HepG2 (cell line): Measurements from ENCODE around the gene LIMD2. TPM values are rescaled to one million over a fixed set of nuclear protein-coding genes. Genes with fewer than 3 reads are reported as not detected.

ENCODE experiments used
- ATAC-seq: fragments of 200-7000 bp; cut with Tn5 transposase; 3 replicates; pipeline ENCODE4 v1.9.1; 2020; ENCODE audit warnings: mild to moderate bottlenecking, moderate library complexity
- BruUV-seq: library from RNA; stranded (reverse); fragments of 400-500 nt; replicated peaks from 2 replicates; lab custom pipeline; 2021; lab: Mats Ljungman, UMichigan
- CTCF ChIA-PET: fragments of 300-600 bp; formaldehyde crosslinking; extraction: SDS; loops from one replicate; lab custom pipeline; 2021; ENCODE audit warnings: low total read pairs, inconsistent platforms, low intra/inter-chr PET ratio; lab: Yijun Ruan, JAX
- POLR2A ChIA-PET: fragments of 350-600 bp; sonication (Branson Sonifier 250); formaldehyde crosslinking; loops from one replicate; lab custom pipeline; 2020; ENCODE audit warnings: antibody characterized with exemption, inconsistent platforms; lab: Yijun Ruan, JAX
- DNase-seq: peaks from one replicate; pipeline ENCODE4 v3.0.0-alpha.2; 2015; ENCODE audit warnings: low spot score
- FAIRE-seq: peaks from 3 replicates; lab custom pipeline; 2011; peaks lifted over from hg19 to GRCh38; lab: Jason Lieb, UNC
- H2AFZ ChIP-seq: one replicate; pipeline ENCODE4 v1.6.1; 2011; ENCODE audit warnings: low read length, inconsistent platforms
- H3K27ac ChIP-seq: fragments of 300-600 bp; 3 replicates; pipeline ENCODE4 v1.8.0; 2011; ENCODE audit warnings: mixed run types, mild to moderate bottlenecking, mixed read lengths, low read length, inconsistent platforms; ENCODE audit not compliant: insufficient read depth; ENCODE audit errors: extremely low read length
- H3K27me3 ChIP-seq, 2 experiments: fragments of 200-600 bp in 1 of 2; 2 replicates in 1 of 2; 3 replicates in 1 of 2; pipeline versions ENCODE4 v1.6.0 to v1.8.0; 2011; ENCODE audit warnings: low read length in 2 of 2, mild to moderate bottlenecking in 2 of 2, moderate library complexity in 2 of 2, inconsistent platforms in 1 of 2; ENCODE audit not compliant: insufficient read depth in 2 of 2, control insufficient read depth in 1 of 2
- H3K36me3 ChIP-seq, 2 experiments: fragments of 200-600 bp in 1 of 2; replicated peaks in 1 of 2; 2 replicates in 1 of 2; 3 replicates in 1 of 2; pipeline versions ENCODE4 v1.5.1 to v1.8.0; 2011; ENCODE audit warnings: low read length in 2 of 2, inconsistent platforms in 1 of 2; ENCODE audit not compliant: insufficient read depth in 2 of 2, control insufficient read depth in 1 of 2
- H3K4me1 ChIP-seq: 2 replicates; pipeline ENCODE4 v1.5.1; 2012; ENCODE audit warnings: low read length, inconsistent platforms; ENCODE audit not compliant: insufficient read depth
- H3K4me2 ChIP-seq: 2 replicates; pipeline ENCODE4 v1.6.0; 2011; ENCODE audit warnings: low read depth, low read length, inconsistent platforms
- H3K4me3 ChIP-seq, 3 experiments: fragments of 200-600 bp in 1 of 3; sonication (generic), shearing (Covaris generic) in 1 of 3; replicated peaks in 1 of 3; 2 replicates each; pipeline ENCODE4 v1.5.1; 2011 to 2016; ENCODE audit warnings: low read length in 3 of 3, inconsistent platforms in 2 of 3, low read depth in 2 of 3, mild to moderate bottlenecking in 2 of 3, control low read depth in 1 of 3, mixed read lengths in 1 of 3; ENCODE audit not compliant: insufficient read depth in 1 of 3
- H3K79me2 ChIP-seq: one replicate; pipeline ENCODE4 v1.6.1; 2011; ENCODE audit warnings: low read length, inconsistent platforms; ENCODE audit not compliant: insufficient read depth
- H3K9ac ChIP-seq: 2 replicates; pipeline ENCODE4 v1.6.0; 2011; ENCODE audit warnings: mild to moderate bottlenecking, low read depth, low read length, inconsistent platforms; ENCODE audit not compliant: insufficient read depth
- H3K9me3 ChIP-seq: 2 replicates; pipeline ENCODE4 v1.5.1; 2012; ENCODE audit warnings: mild to moderate bottlenecking, low read length
- H4K20me1 ChIP-seq: 2 replicates; pipeline ENCODE4 v1.6.0; 2011; ENCODE audit warnings: inconsistent platforms, mild to moderate bottlenecking, low read length, moderate library complexity; ENCODE audit not compliant: insufficient read depth
- BCL6 ChIP-seq: IDR thresholded peaks from 2 replicates; pipeline ENCODE4 v1.6.1; 2016; ENCODE audit warnings: missing genetic modification reagents, missing compliant biosample characterization
- KDM6A ChIP-seq: IDR thresholded peaks from 2 replicates; pipeline ENCODE4 v1.6.1; 2016; ENCODE audit warnings: low read depth
- PRPF4 ChIP-seq: fragments of 200-400 bp; formaldehyde crosslinking; IDR thresholded peaks from 2 replicates; pipeline ENCODE4 v1.6.1; 2016; ENCODE audit warnings: low read length, low read depth; ENCODE audit not compliant: poor library complexity, severe bottlenecking
- RXRB ChIP-seq: IDR thresholded peaks from 2 replicates; pipeline ENCODE4 v1.6.1; 2016; ENCODE audit warnings: borderline replicate concordance, missing genetic modification reagents, missing compliant biosample characterization
- SIN3A ChIP-seq: IDR thresholded peaks from 2 replicates; pipeline ENCODE4 v1.6.1; 2011; ENCODE audit warnings: low read depth, mild to moderate bottlenecking, control low read depth, low read length, borderline replicate concordance
- ZBTB10 ChIP-seq: sonication (generic); formaldehyde crosslinking; IDR thresholded peaks from 2 replicates; pipeline ENCODE4 v1.4.0; 2020; ENCODE audit warnings: missing genetic modification reagents, borderline replicate concordance
- ZMYM2 ChIP-seq: sonication (generic); formaldehyde crosslinking; IDR thresholded peaks from 2 replicates; pipeline ENCODE4 v1.8.0; 2022; ENCODE audit warnings: mild to moderate bottlenecking, missing genetic modification reagents
- ZNF101 ChIP-seq: sonication (generic); formaldehyde crosslinking; IDR thresholded peaks from 2 replicates; pipeline ENCODE4 v1.4.0; 2020; ENCODE audit warnings: mild to moderate bottlenecking, low read depth, missing genetic modification reagents, borderline replicate concordance
- ZNF382 ChIP-seq: sonication (generic); formaldehyde crosslinking; IDR thresholded peaks from 2 replicates; pipeline ENCODE4 v1.5.0; 2020; ENCODE audit warnings: missing genetic modification reagents, mild to moderate bottlenecking, borderline replicate concordance
- ZNF460 ChIP-seq: sonication (generic); formaldehyde crosslinking; IDR thresholded peaks from 2 replicates; pipeline ENCODE4 v1.5.1; 2020; ENCODE audit warnings: missing genetic modification reagents, mild to moderate bottlenecking, borderline replicate concordance
- ZNF503 ChIP-seq: sonication (generic); formaldehyde crosslinking; IDR thresholded peaks from 2 replicates; pipeline ENCODE4 v1.4.0; 2020; ENCODE audit warnings: missing genetic modification reagents
- ZNF580 ChIP-seq: IDR thresholded peaks from 2 replicates; pipeline ENCODE4 v1.6.1; 2016; ENCODE audit warnings: low read depth, borderline replicate concordance
- ZNF660 ChIP-seq: sonication (generic); formaldehyde crosslinking; IDR thresholded peaks from 2 replicates; pipeline ENCODE4 v1.5.1; 2020; ENCODE audit warnings: mild to moderate bottlenecking, low read depth, missing genetic modification reagents, borderline replicate concordance
- WGBS: methylation state at CpG from one replicate; pipeline ENCODE4 v1.1.6; 2017; ENCODE audit warnings: low lambda C conversion rate; 5-methylcytosine and 5-hydroxymethylcytosine counted together
- in situ Hi-C: cut with HindIII; loops from 2 replicates; pipeline ENCODE4 v1.10.0; 2017; ENCODE audit warnings: low pct_unique_long_range_greater_than_20kb; ENCODE audit not compliant: extremely low pct_ligation_motif_present
- intact Hi-C: fragments of 100-400 bp; cut with micrococcal nuclease; formaldehyde crosslinking; loops from one replicate; pipeline ENCODE4 v1.10.0; 2022; ENCODE audit not compliant: unreplicated experiment
- polyA plus RNA-seq, 8 experiments: library from polyadenylated mRNA; depleted of rRNA in 3 of 8; stranded (reverse) in 7 of 8; unstranded in 1 of 8; fragments of >200 nt; fragmentation: Illumina TruSeq in 4 of 8; extraction: Trizol in 4 of 8; gene quantifications; 2 replicates each; pipeline versions ENCODE4 v1.2.1 to v1.2.3, GENCODE V29; 2011 to 2016; ENCODE audit warnings: low read depth in 4 of 8, missing spikeins in 1 of 8, mixed read lengths in 1 of 8; ENCODE audit not compliant: insufficient read depth in 1 of 8
- total RNA-seq, 5 experiments: library from RNA; depleted of rRNA; stranded (reverse); fragments of >200 nt; fragmentation: Illumina TruSeq; extraction: Trizol; gene quantifications; 2 replicates each; pipeline ENCODE4 v1.2.3, GENCODE V29; 2016; ENCODE audit warnings: low read depth in 1 of 5
- TF ChIP-seq, protein P1 (sequence below): sonication (generic); formaldehyde crosslinking; IDR thresholded peaks from 2 replicates; pipeline ENCODE4 v1.9.0; 2021; ENCODE audit warnings: missing genetic modification reagents, mild to moderate bottlenecking, borderline replicate concordance

Gene LIMD2
- total and polyA plus RNA-seq, 2 of the 13 experiments (the other 11 are each of a cell fraction or from before 2014, with no cell fraction given) = 9.0 to 20.8 TPM

- no peak for ATAC-seq
- 94% methylated on average over 1 of the region's 1 CpG for WGBS
- Histone ChIP-seq H3K4me3 (no peak overlapping the region), H3K9me3 (no peaks in the 10 kb centered on the region), H3K27ac (no peak overlapping the region), H3K79me2 (no peaks in the 10 kb centered on the region), H4K20me1 (no peaks in the 10 kb centered on the region), H3K4me2 (no peak overlapping the region), H3K4me1 (no peaks in the 10 kb centered on the region), H3K36me3 (peaks cover 2 to 26% of the 10 kb centered on the region in 2 experiments; a peak in 3 of 5 replicates), H3K27me3 (no peaks in the 10 kb centered on the region), H3K9ac (no peak overlapping the region), H2AFZ (no peak overlapping the region)
- ChIA-PET CTCF (no interaction called here), POLR2A (no interaction called here)
- no TSS peak for BruUV-seq
- FAIRE-seq = no peak
- no peak for DNase-seq
- in situ Hi-C loops = no loop called here
- intact Hi-C loops = no loop called here
- TF ChIP-seq PRPF4 (no peak), ZNF382 (no peak), KDM6A (no peak), ZNF660 (CRISPR knock-in tag) (no peak), ZNF101 (CRISPR knock-in tag) (no peak), BCL6 (no peak), ZMYM2 (no peak), ZBTB10 (no peak), RXRB (CRISPR knock-in tag) (no peak), ZNF503 (no peak), ZNF460 (no peak), SIN3A (no peak), ZNF580 (no peak)
- TF ChIP-seq, protein P1, sequence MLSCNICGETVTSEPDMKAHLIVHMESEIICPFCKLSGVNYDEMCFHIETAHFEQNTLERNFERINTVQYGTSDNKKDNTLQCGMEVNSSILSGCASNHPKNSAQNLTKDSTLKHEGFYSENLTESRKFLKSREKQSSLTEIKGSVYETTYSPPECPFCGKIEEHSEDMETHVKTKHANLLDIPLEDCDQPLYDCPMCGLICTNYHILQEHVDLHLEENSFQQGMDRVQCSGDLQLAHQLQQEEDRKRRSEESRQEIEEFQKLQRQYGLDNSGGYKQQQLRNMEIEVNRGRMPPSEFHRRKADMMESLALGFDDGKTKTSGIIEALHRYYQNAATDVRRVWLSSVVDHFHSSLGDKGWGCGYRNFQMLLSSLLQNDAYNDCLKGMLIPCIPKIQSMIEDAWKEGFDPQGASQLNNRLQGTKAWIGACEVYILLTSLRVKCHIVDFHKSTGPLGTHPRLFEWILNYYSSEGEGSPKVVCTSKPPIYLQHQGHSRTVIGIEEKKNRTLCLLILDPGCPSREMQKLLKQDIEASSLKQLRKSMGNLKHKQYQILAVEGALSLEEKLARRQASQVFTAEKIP = no peak
Measured at GRCh38 chr17:63646488-63646806, 53.5 kb downstream of the LIMD2 start.
